IPS DF 4.7 (cell line): ENCODE results near the gene RELA.
"Not testable (repeated sequence)": the region's sequence is repeated elsewhere in the genome, so short reads cannot be mapped to it uniquely, and the experiment has no call there.

Experiments used
- DNase-seq: peaks from one replicate; pipeline ENCODE4 v3.0.0-alpha.2; 2013; ENCODE audit warnings: low spot score; ENCODE audit errors: extremely low read depth

The RELA gene

GRCh38 chr11:65662799-65663638 is at the start of gene RELA:
Gene RELA (minus strand): TSS chr11:65662916. CDS start chr11:65662832, 84 bp downstream.
- DNase-seq: no peak

GRCh38 chr11:65711785-65712632 is 49.3 kb upstream of the RELA start, which contains the start of gene KAT5:
Gene KAT5 (plus strand): TSS chr11:65712252. CDS start chr11:65712268, 16 bp downstream.
- DNase-seq: peak; percentile 95

- no peak for DNase-seq
Observed at GRCh38 chr11:65710421-65710820, 47.7 kb upstream of the RELA start.

GRCh38 chr11:65709661-65710060 is 46.9 kb upstream of the RELA start:
- DNase-seq: no peak

GRCh38 chr11:65708451-65708850 is 45.7 kb upstream of the RELA start:
- no peak for DNase-seq

GRCh38 chr11:65707002-65707401 is 44.3 kb upstream of the RELA start:
- not testable (repeated sequence) for DNase-seq

GRCh38 chr11:65706303-65706763 is 43.6 kb upstream of the RELA start:
- DNase-seq: not testable (repeated sequence)

- DNase-seq: no peak
Observed at GRCh38 chr11:65703846-65704245, 41.1 kb upstream of the RELA start.

- DNase-seq: no peak
Observed at GRCh38 chr11:65701686-65702085, 39.0 kb upstream of the RELA start.

- DNase-seq: no peak
Observed at GRCh38 chr11:65700399-65700798, 37.7 kb upstream of the RELA start.

- no peak for DNase-seq
Observed at GRCh38 chr11:65699306-65699705, 36.6 kb upstream of the RELA start.

GRCh38 chr11:65698205-65698604 is 35.5 kb upstream of the RELA start:
- DNase-seq: no peak

- no peak for DNase-seq
Observed at GRCh38 chr11:65696802-65697552, 34.3 kb upstream of the RELA start.

- DNase-seq: no peak
Observed at GRCh38 chr11:65695459-65696241, 32.9 kb upstream of the RELA start.

GRCh38 chr11:65692367-65692766 is 29.7 kb upstream of the RELA start:
- DNase-seq: no peak

- not testable (repeated sequence) for DNase-seq
Observed at GRCh38 chr11:65691847-65692246, 29.1 kb upstream of the RELA start.

GRCh38 chr11:65685981-65686380 is 23.3 kb upstream of the RELA start:
- DNase-seq: no peak

- not testable (repeated sequence) for DNase-seq
Observed at GRCh38 chr11:65683480-65683879, 20.8 kb upstream of the RELA start.

GRCh38 chr11:65680192-65680743 is 17.6 kb upstream of the RELA start:
- no peak for DNase-seq

GRCh38 chr11:65672982-65673381 is 10.3 kb upstream of the RELA start:
- no peak for DNase-seq
